C4-2B (cell line): ENCODE results near the gene F3.

Experiments used
- CTCF ChIP-seq: fragments of 450-650 bp; conservative IDR thresholded peaks from 2 replicates; pipeline ENCODE4 v1.5.1; 2017; ENCODE audit warnings: mild to moderate bottlenecking
- ZFX ChIP-seq: fragments of 450-650 bp; IDR thresholded peaks from 2 replicates; pipeline ENCODE4 v1.6.1; 2017

DNA sequence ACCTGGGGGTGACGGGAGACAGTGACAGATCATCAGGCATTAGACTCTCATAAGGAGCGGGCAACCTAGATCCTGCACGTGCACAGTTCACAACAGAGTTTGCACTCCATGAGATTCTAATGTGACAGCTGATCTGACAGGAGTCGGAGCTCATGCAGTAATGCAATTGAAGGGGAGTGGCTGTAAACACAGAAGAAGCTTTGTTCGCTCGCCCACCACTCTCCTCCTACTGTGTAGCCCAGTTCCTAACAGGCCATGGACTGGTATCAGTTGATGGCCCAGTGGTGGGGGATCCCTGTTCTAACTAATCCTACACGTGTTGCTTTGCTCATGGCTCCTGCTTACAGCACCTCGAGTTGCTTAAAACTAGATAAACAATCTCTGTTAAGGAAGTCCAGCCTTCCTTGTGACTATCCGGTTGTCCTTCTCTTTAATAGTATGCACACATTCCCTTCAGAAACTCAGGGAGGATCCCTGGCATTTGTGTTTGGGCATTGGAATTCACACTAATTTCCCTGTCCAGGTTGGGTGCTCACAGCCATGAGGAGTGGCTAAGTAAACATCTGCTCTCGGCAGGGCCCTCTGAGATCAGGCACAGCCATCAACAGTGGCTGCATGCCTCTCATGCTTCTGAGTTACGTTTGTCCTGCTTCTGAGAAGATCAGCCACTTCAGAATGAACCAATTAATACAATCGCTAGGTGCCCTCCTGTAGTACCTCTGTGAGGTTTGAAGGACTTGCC, 21.1 kb upstream of the F3 start:
- TF ChIP-seq CTCF: no peak
- no peak for TF ChIP-seq ZFX
